ENCODE data around the gene H2AZ2.

DNA sequence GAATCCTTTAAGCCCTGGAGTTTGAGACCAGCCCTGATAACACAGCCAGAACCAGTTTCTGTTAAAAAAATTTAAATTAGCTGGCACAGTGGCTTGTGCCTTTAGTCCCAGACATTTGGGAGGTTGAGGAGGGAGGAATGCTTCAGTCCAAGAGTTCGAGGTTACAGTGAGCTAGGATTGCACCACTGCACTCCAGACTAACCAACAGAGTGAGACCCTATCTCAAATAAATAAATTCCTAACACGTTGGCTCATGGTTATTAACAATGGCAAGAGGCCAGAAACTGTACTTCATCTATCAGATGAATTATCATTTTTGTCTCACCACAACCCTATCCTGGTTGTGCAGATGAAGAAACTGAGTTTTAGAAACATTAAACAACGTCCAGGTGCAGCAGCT, 53.6 kb downstream of the H2AZ2 start:
- TF ChIP-seq FOXA1 (IDR thresholded peaks at IDR 0.05) (no peak), CTBP1 (IDR thresholded peaks at IDR 0.05; ENCODE audit: borderline replicate concordance) (no peak)

All from HEK293T (cell line).